Measurements from ENCODE around the gene DTHD1. TPM values are rescaled to one million over a fixed set of nuclear protein-coding genes. Genes with fewer than 3 reads are reported as not detected.

DTHD1 gene
- total RNA-seq, 1 donor from 2014 or later: not detected

GRCh38 chr4:36343501-36344175, 62.2 kb downstream of the DTHD1 start:
- DNase-seq (ENCODE audit: low read depth, low spot score): no peak

GRCh38 chr4:36348403-36348938, 67.1 kb downstream of the DTHD1 start:
- no peak for DNase-seq (ENCODE audit: low read depth, low spot score)

GRCh38 chr4:36349938-36350549, 68.6 kb downstream of the DTHD1 start:
- DNase-seq (ENCODE audit: low read depth, low spot score): no peak

- no peak for DNase-seq (ENCODE audit: low read depth, low spot score)
Measured at GRCh38 chr4:36351082-36351666, 69.8 kb downstream of the DTHD1 start.

- DNase-seq (ENCODE audit: low read depth, low spot score): no peak
Measured at GRCh38 chr4:36353998-36354397, 72.6 kb downstream of the DTHD1 start.

- DNase-seq (ENCODE audit: low read depth, low spot score): no peak
Measured at GRCh38 chr4:36358173-36358572, 76.8 kb downstream of the DTHD1 start.

- no peak for DNase-seq (ENCODE audit: low read depth, low spot score)
Measured at GRCh38 chr4:36360755-36361154, 79.3 kb downstream of the DTHD1 start.

- DNase-seq (ENCODE audit: low read depth, low spot score): no peak
Measured at GRCh38 chr4:36363024-36363423, 81.6 kb downstream of the DTHD1 start.

- no peak for DNase-seq (ENCODE audit: low read depth, low spot score)
Measured at GRCh38 chr4:36374836-36375511, 93.6 kb downstream of the DTHD1 start.

GRCh38 chr4:36385951-36386571, 104.6 kb downstream of the DTHD1 start:
- DNase-seq (ENCODE audit: low read depth, low spot score): no peak

- DNase-seq (ENCODE audit: low read depth, low spot score): no peak
Measured at GRCh38 chr4:36386691-36387090, 105.3 kb downstream of the DTHD1 start.

- no peak for DNase-seq (ENCODE audit: low read depth, low spot score)
Measured at GRCh38 chr4:36388710-36389109, 107.3 kb downstream of the DTHD1 start.

- DNase-seq (ENCODE audit: low read depth, low spot score): no peak
Measured at GRCh38 chr4:36391411-36391810, 110.0 kb downstream of the DTHD1 start.

- no peak for DNase-seq (ENCODE audit: low read depth, low spot score)
Measured at GRCh38 chr4:36392024-36392423, 110.6 kb downstream of the DTHD1 start.

- DNase-seq (ENCODE audit: low read depth, low spot score): no peak
Measured at GRCh38 chr4:36392916-36393315, 111.5 kb downstream of the DTHD1 start.

Other genes starting within 250 kb of the DTHD1 start
- gene ARAP2, start 37.1 kb upstream of the DTHD1 start, total RNA-seq: 0.14 and 0.33 TPM in 2 replicates